NB4 (cell line): ENCODE data around the gene SEPHS1.

Experiments used
- DNase-seq: peaks from one replicate; pipeline ENCODE4 v3.0.0; 2010; ENCODE audit warnings: low read depth
- H3K4me3 ChIP-seq: one replicate; pipeline ENCODE4 v1.5.1; 2011; ENCODE audit warnings: mild to moderate bottlenecking, low read depth, low read length, moderate library complexity
- MYC ChIP-seq: IDR thresholded peaks from 2 replicates; pipeline ENCODE4 v1.6.1; 2011; ENCODE audit warnings: low read depth, low read length
- POLR2A ChIP-seq: IDR thresholded peaks from 2 replicates; pipeline ENCODE4 v1.6.1; 2011; ENCODE audit warnings: mild to moderate bottlenecking; ENCODE audit not compliant: insufficient read length; ENCODE audit errors: extremely low read depth
- TF ChIP-seq, protein P1 (sequence below): IDR thresholded peaks from one replicate; pipeline ENCODE4 v1.5.1; 2012; ENCODE audit warnings: low read depth, low read length
- TF ChIP-seq, protein P2 (sequence below): IDR thresholded peaks from 2 replicates; pipeline ENCODE4 v1.6.1; 2011; ENCODE audit warnings: low read depth, low read length

Gene SEPHS1

DNA sequence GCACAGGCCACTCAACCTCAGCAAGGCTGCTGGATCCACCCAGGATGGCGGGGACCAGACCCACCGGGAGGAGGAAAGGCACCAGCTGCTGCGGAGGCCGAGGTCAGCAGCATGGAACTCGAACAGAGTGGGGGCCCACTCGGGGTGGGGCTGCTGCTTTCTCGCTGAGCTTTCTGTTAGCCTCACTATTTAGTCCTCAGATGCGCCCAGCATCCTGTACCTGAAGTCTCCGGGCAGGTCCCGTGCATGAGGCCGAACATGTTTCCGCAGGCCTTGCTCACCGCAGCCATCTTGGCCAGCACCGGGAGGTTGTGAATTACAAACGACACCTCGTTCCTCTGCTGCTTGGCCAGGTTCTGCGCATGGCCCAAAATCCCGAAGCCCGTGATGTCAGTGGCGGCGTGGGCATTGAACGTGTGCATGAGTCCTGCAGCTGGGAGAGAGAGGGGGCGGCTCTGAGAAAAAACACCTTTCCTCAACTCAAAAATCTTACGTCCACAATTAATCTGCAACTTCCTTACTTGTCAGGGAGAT is 25.4 kb downstream of the SEPHS1 start:
- H3K4me3 ChIP-seq = no peak overlapping the region
- TF ChIP-seq POLR2A = no peak
- DNase-seq = no peak

DNA sequence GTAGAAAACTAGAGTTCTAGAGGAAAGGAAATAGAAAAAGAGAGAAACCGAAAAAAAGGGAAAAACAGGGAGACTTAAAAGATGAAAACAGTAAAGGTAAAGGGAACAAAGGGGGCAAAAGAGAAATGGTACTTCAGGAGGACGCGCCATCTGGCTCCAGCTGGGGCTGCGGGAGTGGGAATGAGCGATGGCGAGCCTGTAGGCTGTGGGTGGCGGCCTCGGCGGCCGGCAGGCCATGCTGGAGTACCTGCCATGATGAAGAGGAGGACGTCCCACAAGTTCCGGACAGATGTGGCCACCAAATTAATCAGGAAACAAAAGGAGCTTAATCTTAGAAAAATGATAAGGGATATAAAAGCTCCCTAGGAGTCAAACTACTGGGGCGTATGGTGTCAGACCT is 26.5 kb downstream of the SEPHS1 start:
- H3K4me3 ChIP-seq = no peak overlapping the region
- no peak for DNase-seq
- TF ChIP-seq, protein P1, sequence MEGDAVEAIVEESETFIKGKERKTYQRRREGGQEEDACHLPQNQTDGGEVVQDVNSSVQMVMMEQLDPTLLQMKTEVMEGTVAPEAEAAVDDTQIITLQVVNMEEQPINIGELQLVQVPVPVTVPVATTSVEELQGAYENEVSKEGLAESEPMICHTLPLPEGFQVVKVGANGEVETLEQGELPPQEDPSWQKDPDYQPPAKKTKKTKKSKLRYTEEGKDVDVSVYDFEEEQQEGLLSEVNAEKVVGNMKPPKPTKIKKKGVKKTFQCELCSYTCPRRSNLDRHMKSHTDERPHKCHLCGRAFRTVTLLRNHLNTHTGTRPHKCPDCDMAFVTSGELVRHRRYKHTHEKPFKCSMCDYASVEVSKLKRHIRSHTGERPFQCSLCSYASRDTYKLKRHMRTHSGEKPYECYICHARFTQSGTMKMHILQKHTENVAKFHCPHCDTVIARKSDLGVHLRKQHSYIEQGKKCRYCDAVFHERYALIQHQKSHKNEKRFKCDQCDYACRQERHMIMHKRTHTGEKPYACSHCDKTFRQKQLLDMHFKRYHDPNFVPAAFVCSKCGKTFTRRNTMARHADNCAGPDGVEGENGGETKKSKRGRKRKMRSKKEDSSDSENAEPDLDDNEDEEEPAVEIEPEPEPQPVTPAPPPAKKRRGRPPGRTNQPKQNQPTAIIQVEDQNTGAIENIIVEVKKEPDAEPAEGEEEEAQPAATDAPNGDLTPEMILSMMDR = no peak
- TF ChIP-seq, protein P2, sequence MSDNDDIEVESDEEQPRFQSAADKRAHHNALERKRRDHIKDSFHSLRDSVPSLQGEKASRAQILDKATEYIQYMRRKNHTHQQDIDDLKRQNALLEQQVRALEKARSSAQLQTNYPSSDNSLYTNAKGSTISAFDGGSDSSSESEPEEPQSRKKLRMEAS = no peak
- TF ChIP-seq MYC = no peak

DNA sequence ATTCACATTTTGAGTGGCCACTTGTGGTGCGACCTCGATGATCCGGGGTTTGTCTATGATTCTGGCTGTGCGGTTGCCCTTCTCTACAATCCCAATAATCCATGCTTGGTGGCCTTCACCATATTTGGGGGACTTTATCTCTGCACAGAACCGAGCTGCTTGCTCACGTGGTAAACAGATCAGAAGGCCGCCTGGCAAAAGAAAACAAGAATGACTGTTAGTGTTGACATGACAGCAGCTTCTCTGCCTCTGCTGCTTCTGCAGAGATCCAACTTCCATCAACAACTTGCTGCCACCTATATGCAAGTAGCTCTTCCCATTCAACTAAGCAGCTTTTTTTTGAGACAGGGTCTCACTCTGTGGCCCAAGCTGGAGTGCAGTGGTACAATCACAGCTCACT is 28.9 kb downstream of the SEPHS1 start:
- H3K4me3 ChIP-seq = no peak overlapping the region
- TF ChIP-seq MYC (no peak), POLR2A (no peak)
- TF ChIP-seq, protein P2 = no peak
- TF ChIP-seq, protein P1 = no peak
- no peak for DNase-seq

DNA sequence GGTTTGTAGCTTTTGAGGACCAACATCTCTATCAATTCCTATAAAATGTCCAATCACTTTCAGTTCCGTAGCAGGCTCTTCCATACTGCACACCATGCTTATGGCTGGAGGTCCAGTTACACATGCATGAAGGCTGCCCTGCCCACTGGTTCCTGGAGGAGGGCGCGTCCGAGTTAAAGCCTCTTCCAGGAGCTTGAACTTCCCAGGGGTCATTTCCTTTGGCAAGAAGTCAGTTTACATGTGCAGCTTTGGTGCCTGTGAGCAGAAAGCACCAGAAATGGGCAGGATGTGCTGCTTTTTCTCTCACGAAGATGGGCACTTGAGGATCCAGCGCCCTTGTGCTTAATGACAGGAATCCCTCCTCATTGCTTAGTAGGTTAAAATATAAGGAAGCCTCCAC is 30.6 kb downstream of the SEPHS1 start:
- no peak for DNase-seq
- TF ChIP-seq, protein P1 = no peak
- TF ChIP-seq POLR2A = no peak
- TF ChIP-seq, protein P2 = no peak
- TF ChIP-seq MYC = no peak
- no peak overlapping the region for H3K4me3 ChIP-seq

DNA sequence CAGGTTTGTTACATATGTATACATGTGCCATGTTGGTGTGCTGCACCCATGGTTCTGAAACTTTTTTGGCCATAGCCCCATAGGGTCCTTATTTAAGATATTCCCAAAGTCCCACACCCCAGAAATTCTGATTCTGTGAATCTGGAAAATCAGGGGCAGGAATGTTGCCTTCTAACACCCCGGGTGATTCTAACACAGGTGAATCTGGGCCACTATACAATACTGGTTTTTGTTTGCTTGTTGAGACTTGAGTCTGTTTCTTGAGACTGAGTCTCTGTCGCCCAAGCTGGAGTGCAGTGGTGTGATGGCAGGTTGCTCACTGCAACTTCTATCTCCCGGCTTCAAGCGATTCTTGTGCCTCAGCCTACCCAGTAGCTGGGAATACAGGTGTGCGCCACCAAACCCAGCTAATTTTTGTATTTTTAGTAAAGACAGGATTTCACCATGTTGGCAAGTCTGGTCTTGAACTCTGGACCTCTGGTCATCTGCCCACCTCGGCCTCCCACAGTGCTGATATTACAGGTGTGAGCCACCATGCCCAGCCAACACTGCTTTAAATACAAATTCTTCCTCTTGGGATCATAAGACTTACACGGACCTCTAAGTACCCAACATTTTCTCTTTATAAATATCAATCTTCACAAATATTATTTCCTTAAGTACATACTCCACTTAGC is 31.3 kb downstream of the SEPHS1 start:
- no peak overlapping the region for H3K4me3 ChIP-seq
- no peak for DNase-seq
- TF ChIP-seq POLR2A (no peak), MYC (no peak)
- TF ChIP-seq, protein P2 = no peak
- TF ChIP-seq, protein P1 = no peak

DNA sequence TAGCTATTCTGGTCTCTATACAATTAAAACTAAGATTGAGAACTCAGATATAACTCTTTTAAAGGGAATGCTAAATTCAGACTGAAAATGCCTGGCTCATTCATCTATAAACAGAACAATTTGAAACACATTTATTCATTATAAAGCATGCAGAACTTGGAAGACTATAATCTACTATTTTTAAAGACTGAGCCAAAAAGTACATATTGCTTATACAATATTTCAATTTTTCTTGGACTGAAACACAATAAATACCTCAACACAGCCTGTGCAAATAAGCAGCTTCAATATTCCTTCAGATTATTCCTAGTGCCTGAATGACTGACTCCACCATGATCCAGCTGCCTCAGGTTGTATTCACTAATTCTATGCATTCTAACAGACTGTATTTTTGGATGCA is 32.7 kb downstream of the SEPHS1 start:
- H3K4me3 ChIP-seq = no peak overlapping the region
- no peak for DNase-seq
- TF ChIP-seq, protein P1 = no peak
- TF ChIP-seq, protein P2 = no peak
- TF ChIP-seq MYC (no peak), POLR2A (no peak)
